SK-N-SH (cell line): ENCODE data around the gene WIF1. TPM values are rescaled to one million over a fixed set of nuclear protein-coding genes. Genes with fewer than 3 reads are reported as not detected.
A peak's percentile ranks its signal among the peaks of the same experiment; 100 is the strongest.

Experiments
- CTCF ChIA-PET: fragments of 300-600, 350-600 bp; formaldehyde crosslinking; extraction: SDS; loops from one replicate; lab custom pipeline; 2021; lab: Yijun Ruan, JAX
- POLR2A ChIA-PET: fragments of 350-600 bp; sonication (Branson Sonifier 250); formaldehyde crosslinking; extraction: SDS; loops from one replicate; lab custom pipeline; 2020; ENCODE audit warnings: antibody characterized with exemption, inconsistent platforms; lab: Yijun Ruan, JAX
- DNase-seq: peaks from one replicate; pipeline ENCODE4 v3.0.0; 2012
- H2AFZ ChIP-seq: fragments of 200-600 bp; sonication (generic); 2 replicates; pipeline ENCODE4 v1.8.1; 2016; ENCODE audit warnings: antibody characterized with exemption, mild to moderate bottlenecking, low read depth
- H3F3A ChIP-seq: fragments of 200-600 bp; sonication (generic); replicated peaks from 2 replicates; pipeline ENCODE3; 2016; ENCODE audit warnings: antibody characterized with exemption, mild to moderate bottlenecking; ENCODE audit not compliant: insufficient read depth
- H3K27ac ChIP-seq, 2 experiments: fragments of 200-500 bp in 1 of 2; fragments of 200-600 bp in 1 of 2; sonication (Bioruptor generic) in 1 of 2; sonication (generic), shearing (Covaris generic) in 1 of 2; 2 replicates each; pipeline versions ENCODE4 v1.5.1 to v1.6.1; 2014 to 2016; ENCODE audit warnings: low read depth in 2 of 2, inconsistent platforms in 1 of 2, low read length in 1 of 2, mild to moderate bottlenecking in 1 of 2, mixed read lengths in 1 of 2
- H3K27me3 ChIP-seq: fragments of 200-600 bp; sonication (generic), shearing (Covaris generic); 2 replicates; pipeline ENCODE4 v1.6.1; 2016; ENCODE audit warnings: mixed run types; ENCODE audit not compliant: insufficient read depth
- H3K36me3 ChIP-seq, 2 experiments: fragments of 200-500 bp in 1 of 2; fragments of 200-600 bp in 1 of 2; sonication (Bioruptor generic) in 1 of 2; sonication (generic) in 1 of 2; replicated peaks in 1 of 2; 2 replicates each; pipeline versions ENCODE3 to v1.5.1; 2014 to 2016; ENCODE audit warnings: low read length in 1 of 2, mild to moderate bottlenecking in 1 of 2; ENCODE audit not compliant: insufficient read depth in 2 of 2, control insufficient read depth in 1 of 2
- H3K4me1 ChIP-seq, 2 experiments: fragments of 200-500 bp in 1 of 2; fragments of 200-600 bp in 1 of 2; sonication (Bioruptor generic) in 1 of 2; sonication (generic), shearing (Covaris generic) in 1 of 2; 2 replicates each; pipeline versions ENCODE4 v1.5.1 to v1.6.1; 2014 to 2016; ENCODE audit warnings: low read depth in 1 of 2, low read length in 1 of 2, mixed run types in 1 of 2; ENCODE audit not compliant: insufficient read depth in 2 of 2, control insufficient read depth in 1 of 2
- H3K4me2 ChIP-seq: fragments of 200-600 bp; sonication (generic), shearing (Covaris generic); 2 replicates; pipeline ENCODE4 v1.6.1; 2017; ENCODE audit warnings: mixed run types
- H3K4me3 ChIP-seq, 2 experiments: fragments of 200-500 bp in 1 of 2; fragments of 200-600 bp in 1 of 2; sonication (Bioruptor generic) in 1 of 2; sonication (generic), shearing (Covaris generic) in 1 of 2; 2 replicates each; pipeline versions ENCODE4 v1.5.1 to v1.8.1; 2014 to 2016; ENCODE audit warnings: low read depth in 2 of 2, inconsistent platforms in 1 of 2, low read length in 1 of 2, mild to moderate bottlenecking in 1 of 2, mixed read lengths in 1 of 2, moderate library complexity in 1 of 2
- H3K79me2 ChIP-seq: fragments of 200-600 bp; sonication (generic); 2 replicates; pipeline ENCODE4 v1.8.1; 2017; ENCODE audit warnings: mild to moderate bottlenecking; ENCODE audit not compliant: insufficient read depth
- H3K9ac ChIP-seq: fragments of 200-600 bp; sonication (generic); 2 replicates; pipeline ENCODE4 v1.6.1; 2017; ENCODE audit warnings: mixed run types
- H3K9me2 ChIP-seq: fragments of 200-600 bp; sonication (generic); 2 replicates; pipeline ENCODE4 v1.6.1; 2017; ENCODE audit warnings: mixed run types
- H3K9me3 ChIP-seq: fragments of 200-600 bp; sonication (generic); 2 replicates; pipeline ENCODE4 v1.6.1; 2017; ENCODE audit warnings: mixed run types, mild to moderate bottlenecking, moderate library complexity
- H4K20me1 ChIP-seq: fragments of 200-600 bp; sonication (generic); 2 replicates; pipeline ENCODE4 v1.6.1; 2017; ENCODE audit warnings: mild to moderate bottlenecking, mixed run types; ENCODE audit not compliant: insufficient read depth
- CTCF ChIP-seq: fragments of 200-600 bp; sonication (generic); IDR thresholded peaks from 2 replicates; pipeline ENCODE4 v1.6.1; 2017; ENCODE audit warnings: antibody characterized with exemption, mild to moderate bottlenecking, moderate library complexity
- EP300 ChIP-seq, 2 experiments: IDR thresholded peaks; 2 replicates each; pipeline versions ENCODE4 v1.4.0 to v1.6.1; 2012; ENCODE audit warnings: borderline replicate concordance in 1 of 2, low read depth in 1 of 2, low read length in 1 of 2
- EZH2phosphoT487 ChIP-seq: fragments of 200-600 bp; sonication (generic); IDR thresholded peaks from 2 replicates; pipeline ENCODE4 v1.6.1; 2017; ENCODE audit warnings: low read depth, mixed run types, mild to moderate bottlenecking, antibody characterized with exemption, moderate library complexity, borderline replicate concordance
- FOSL2 ChIP-seq: IDR thresholded peaks from 2 replicates; pipeline ENCODE4 v1.4.0; 2012; ENCODE audit warnings: low read depth, mild to moderate bottlenecking, moderate library complexity, borderline replicate concordance
- MAX ChIP-seq: IDR thresholded peaks from 2 replicates; pipeline ENCODE4 v1.4.0; 2012; ENCODE audit warnings: low read depth
- USF1 ChIP-seq: IDR thresholded peaks from 2 replicates; pipeline ENCODE4 v1.4.0; 2012; ENCODE audit warnings: low read depth, borderline replicate concordance
- YY1 ChIP-seq: IDR thresholded peaks from 2 replicates; pipeline ENCODE4 v1.4.0; 2012; ENCODE audit warnings: low read depth, mild to moderate bottlenecking
- WGBS: methylation state at CpG from one replicate; pipeline ENCODE4 v1.1.6; 2017; ENCODE audit warnings: low lambda C conversion rate; 5-methylcytosine and 5-hydroxymethylcytosine counted together
- polyA plus RNA-seq, 3 experiments: library from polyadenylated mRNA; depleted of rRNA; stranded (reverse); fragments of >200 nt; gene quantifications; 2 replicates each; pipeline ENCODE4 v1.2.3, GENCODE V29; 2012
- TF ChIP-seq, protein P1 (sequence below): IDR thresholded peaks from 2 replicates; pipeline ENCODE4; 2012

Gene WIF1, protein sequence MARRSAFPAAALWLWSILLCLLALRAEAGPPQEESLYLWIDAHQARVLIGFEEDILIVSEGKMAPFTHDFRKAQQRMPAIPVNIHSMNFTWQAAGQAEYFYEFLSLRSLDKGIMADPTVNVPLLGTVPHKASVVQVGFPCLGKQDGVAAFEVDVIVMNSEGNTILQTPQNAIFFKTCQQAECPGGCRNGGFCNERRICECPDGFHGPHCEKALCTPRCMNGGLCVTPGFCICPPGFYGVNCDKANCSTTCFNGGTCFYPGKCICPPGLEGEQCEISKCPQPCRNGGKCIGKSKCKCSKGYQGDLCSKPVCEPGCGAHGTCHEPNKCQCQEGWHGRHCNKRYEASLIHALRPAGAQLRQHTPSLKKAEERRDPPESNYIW
- polyA plus RNA-seq (2012; rRNA removed) = not detected in 2 replicates
- polyA plus RNA-seq (2012; cell fraction: cytosol; rRNA removed) = 0.03 TPM in 1 of 2 replicates, not detected in the other
- polyA plus RNA-seq (2012; cell fraction: nucleus; rRNA removed) = not detected in 2 replicates

- H3K4me2 ChIP-seq = peak within 1 kb of the TSS; percentile 78
- H3K4me3 ChIP-seq = peak within 1 kb of the TSS; percentile 14 to 37; a peak in 3 of 4 replicates
- H2AFZ ChIP-seq = no peak within 1 kb of the TSS
- H3K9ac ChIP-seq = no peak within 1 kb of the TSS
- TF ChIP-seq EP300 (IDR thresholded peaks at IDR 0.05; ENCODE audit: borderline replicate concordance in 1 of 2, low read depth in 1 of 2, low read length in 1 of 2) = no peak
- TF ChIP-seq YY1 = no peak
- TF ChIP-seq EZH2phosphoT487 = no peak
- TF ChIP-seq CTCF = peak; percentile 56
- peaks cover 68% of the 10 kb centered on the region for H3K27me3 ChIP-seq
- H3K79me2 ChIP-seq = no peaks in the 10 kb centered on the region
- no peaks in the 10 kb centered on the region for H3K9me3 ChIP-seq
- H3F3A ChIP-seq = no peaks in the 10 kb centered on the region
- H3K36me3 ChIP-seq = no peaks in the 10 kb centered on the region
- WGBS = 13% methylated on average over 37 of the region's 73 CpGs
- no peak within 1 kb of the TSS for H3K27ac ChIP-seq
- H3K4me1 ChIP-seq = no peaks in the 10 kb centered on the region; a peak in 1 of 4 replicates
- CTCF ChIA-PET = interaction anchor here (0.7 to 4.7 kb wide), 7 partner anchors 14 to 320 kb away, joined by 3 to 59 read pairs (median 9); no protein-coding TSS in a partner anchor
- no peaks in the 10 kb centered on the region for H3K9me2 ChIP-seq
- peak; percentile 69 for DNase-seq
- H4K20me1 ChIP-seq = no peaks in the 10 kb centered on the region
- POLR2A ChIA-PET = no interaction called here
Measured at GRCh38 chr12:65121049-65121955, at the start of gene WIF1. Gene WIF1, minus strand, starts transcription at chr12:65121305. Its CDS starts 114 bp downstream, at chr12:65121191.

DNA sequence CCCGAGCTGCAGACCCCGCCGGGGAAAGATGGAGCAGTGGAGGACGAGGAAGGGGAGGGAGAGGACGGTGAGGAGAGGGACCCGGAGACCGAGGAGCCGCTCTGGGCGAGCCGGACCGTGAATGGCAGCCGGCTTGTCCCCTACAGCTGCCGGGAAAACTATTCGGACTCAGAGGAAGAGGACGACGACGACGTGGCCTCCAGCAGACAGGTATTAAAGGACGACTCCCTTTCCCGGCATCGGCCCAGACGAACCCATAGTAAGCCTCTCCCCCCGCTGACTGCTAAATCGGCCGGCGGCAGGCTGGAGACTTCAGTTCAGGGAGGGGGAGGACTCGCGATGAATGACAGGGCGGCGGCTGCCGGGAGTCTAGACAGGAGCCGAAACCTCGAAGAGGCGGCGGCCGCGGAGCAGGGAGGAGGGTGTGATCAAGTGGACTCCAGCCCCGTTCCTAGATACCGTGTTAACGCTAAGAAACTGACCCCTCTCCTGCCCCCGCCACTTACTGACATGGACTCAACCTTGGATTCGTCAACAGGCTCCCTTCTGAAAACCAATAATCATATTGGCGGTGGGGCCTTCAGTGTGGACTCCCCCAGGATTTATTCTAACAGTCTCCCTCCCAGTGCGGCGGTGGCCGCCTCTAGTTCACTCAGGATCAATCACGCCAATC is 49.2 kb upstream of the WIF1 start:
- Histone ChIP-seq H3K4me2 (peak overlapping the region; percentile 86), H4K20me1 (peaks cover 41% of the 10 kb centered on the region), H3K9me2 (no peaks in the 10 kb centered on the region), H3K9me3 (no peaks in the 10 kb centered on the region), H3K79me2 (peaks cover 57% of the 10 kb centered on the region), H3K27me3 (no peaks in the 10 kb centered on the region; the same call in 1 of the 2 replicates), H3K9ac (peak overlapping the region; percentile 94), H3K36me3 (peaks cover 5 to 11% of the 10 kb centered on the region in 2 experiments), H3K27ac (peak overlapping the region in 1 of 2 experiments; percentile 89; a peak in 2 of 4 replicates), H3K4me3 (peak overlapping the region; percentile 93 to 94), H3K4me1 (peaks cover 12 to 18% of the 10 kb centered on the region in 2 experiments; a peak in 3 of 4 replicates), H2AFZ (peak overlapping the region; percentile 100; the same call in 1 of the 2 replicates), H3F3A (peaks cover 12% of the 10 kb centered on the region)
- ChIA-PET CTCF (interaction anchor here (1.1 to 1.4 kb wide), 2 partner anchors 11 to 62 kb away, joined by 3 to 4 read pairs; no protein-coding TSS in a partner anchor), POLR2A (interaction anchor here (1.4 kb wide), 1 partner anchor 62 kb away, joined by 6 read pairs; no protein-coding TSS in a partner anchor)
- peak; percentile 63 for DNase-seq
- 18% methylated on average over 23 of the region's 47 CpGs for WGBS
- TF ChIP-seq MAX (0 out of 2 replicates have a peak, but pooled peaks have one; percentile 14), FOSL2 (no peak), CTCF (peak; percentile 1; the same call in 1 of the 2 replicates), EZH2phosphoT487 (no peak), EP300 (IDR thresholded peaks at IDR 0.05; ENCODE audit: borderline replicate concordance in 1 of 2, low read depth in 1 of 2, low read length in 1 of 2) (no peak), USF1 (no peak)
- TF ChIP-seq, protein P1, sequence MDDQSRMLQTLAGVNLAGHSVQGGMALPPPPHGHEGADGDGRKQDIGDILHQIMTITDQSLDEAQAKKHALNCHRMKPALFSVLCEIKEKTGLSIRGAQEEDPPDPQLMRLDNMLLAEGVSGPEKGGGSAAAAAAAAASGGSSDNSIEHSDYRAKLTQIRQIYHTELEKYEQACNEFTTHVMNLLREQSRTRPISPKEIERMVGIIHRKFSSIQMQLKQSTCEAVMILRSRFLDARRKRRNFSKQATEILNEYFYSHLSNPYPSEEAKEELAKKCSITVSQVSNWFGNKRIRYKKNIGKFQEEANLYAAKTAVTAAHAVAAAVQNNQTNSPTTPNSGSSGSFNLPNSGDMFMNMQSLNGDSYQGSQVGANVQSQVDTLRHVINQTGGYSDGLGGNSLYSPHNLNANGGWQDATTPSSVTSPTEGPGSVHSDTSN = peak; percentile 67
